ENCODE results near the gene TCHHL1. TPM values are rescaled to one million over a fixed set of nuclear protein-coding genes. Genes with fewer than 3 reads are reported as not detected.
A peak's percentile ranks its signal among the peaks of the same experiment; 100 is the strongest.

TCHHL1 gene
- total and polyA plus RNA-seq, 9 of the 15 experiments (the other 6 are each of a cell fraction or from before 2014, with no cell fraction given) = not detected

DNA sequence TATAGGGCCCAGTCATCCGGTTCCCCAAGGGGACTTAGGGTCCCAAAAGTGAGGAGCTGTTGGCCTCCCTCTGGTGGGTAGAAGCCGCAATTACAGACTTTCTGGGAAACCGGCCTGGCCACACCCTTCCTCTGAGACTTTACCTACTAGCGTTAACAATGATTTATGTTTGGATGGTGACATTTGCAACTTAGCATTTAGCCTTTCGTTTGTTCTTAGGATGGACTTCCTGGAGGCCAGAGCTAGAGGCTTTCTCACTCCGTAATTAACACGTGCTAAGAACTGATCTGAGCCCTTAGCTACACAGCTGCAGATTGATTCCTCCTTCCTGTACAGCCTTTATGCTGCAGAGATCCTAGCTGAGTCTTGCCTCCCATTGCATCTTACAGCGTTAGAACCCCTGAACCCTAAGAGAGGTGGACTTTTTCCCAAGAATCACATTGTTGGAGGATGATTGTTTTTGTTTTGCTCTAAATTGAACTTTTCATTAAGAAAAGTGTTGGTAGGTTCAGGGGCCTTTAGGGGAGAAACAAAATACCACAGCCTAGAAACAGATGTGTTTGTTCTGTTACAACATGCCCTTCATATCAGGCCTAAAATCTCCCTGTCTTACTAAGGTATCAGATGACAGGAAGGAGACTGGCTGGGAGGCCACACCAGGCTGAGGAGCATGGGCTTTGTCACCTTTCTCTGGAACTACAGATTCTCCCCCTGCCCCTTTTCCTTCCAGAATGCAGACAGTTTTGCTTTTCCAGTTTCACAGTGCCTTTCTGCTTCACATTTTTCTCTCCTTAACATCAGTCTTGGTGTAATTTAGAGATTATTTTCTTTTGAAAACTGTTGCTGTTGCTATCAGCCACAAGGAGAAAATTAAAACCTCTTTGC, 54.0 kb downstream of the TCHHL1 start (continued):
- TF ChIP-seq, protein P1, sequence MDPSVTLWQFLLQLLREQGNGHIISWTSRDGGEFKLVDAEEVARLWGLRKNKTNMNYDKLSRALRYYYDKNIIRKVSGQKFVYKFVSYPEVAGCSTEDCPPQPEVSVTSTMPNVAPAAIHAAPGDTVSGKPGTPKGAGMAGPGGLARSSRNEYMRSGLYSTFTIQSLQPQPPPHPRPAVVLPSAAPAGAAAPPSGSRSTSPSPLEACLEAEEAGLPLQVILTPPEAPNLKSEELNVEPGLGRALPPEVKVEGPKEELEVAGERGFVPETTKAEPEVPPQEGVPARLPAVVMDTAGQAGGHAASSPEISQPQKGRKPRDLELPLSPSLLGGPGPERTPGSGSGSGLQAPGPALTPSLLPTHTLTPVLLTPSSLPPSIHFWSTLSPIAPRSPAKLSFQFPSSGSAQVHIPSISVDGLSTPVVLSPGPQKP (CRISPR knock-in tag; IDR thresholded peaks at IDR 0.05) = no peak
- TF ChIP-seq ZFP1 (CRISPR knock-in tag; IDR thresholded peaks at IDR 0.05) = no peak
- TF ChIP-seq ZNF431 (CRISPR knock-in tag; IDR thresholded peaks at IDR 0.05) = no peak
- no peak; the same call in 1 of the 2 replicates for TF ChIP-seq NCOA6 (IDR thresholded peaks at IDR 0.05)
- TF ChIP-seq BDP1 (IDR thresholded peaks at IDR 0.05; ENCODE audit: insufficient read depth, insufficient read length) = no peak
- TF ChIP-seq ATF7 (IDR thresholded peaks at IDR 0.05) = peak; percentile 46; the same call in 1 of the 2 replicates
- no peak for TF ChIP-seq HDAC6 (IDR thresholded peaks at IDR 0.05; ENCODE audit: low read depth, low read length)
- no peak for TF ChIP-seq CLOCK (CRISPR knock-in tag; IDR thresholded peaks at IDR 0.05; ENCODE audit: borderline replicate concordance)
- TF ChIP-seq, protein P2, sequence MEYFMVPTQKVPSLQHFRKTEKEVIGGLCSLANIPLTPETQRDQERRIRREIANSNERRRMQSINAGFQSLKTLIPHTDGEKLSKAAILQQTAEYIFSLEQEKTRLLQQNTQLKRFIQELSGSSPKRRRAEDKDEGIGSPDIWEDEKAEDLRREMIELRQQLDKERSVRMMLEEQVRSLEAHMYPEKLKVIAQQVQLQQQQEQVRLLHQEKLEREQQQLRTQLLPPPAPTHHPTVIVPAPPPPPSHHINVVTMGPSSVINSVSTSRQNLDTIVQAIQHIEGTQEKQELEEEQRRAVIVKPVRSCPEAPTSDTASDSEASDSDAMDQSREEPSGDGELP (CRISPR knock-in tag; IDR thresholded peaks at IDR 0.05; ENCODE audit: borderline replicate concordance) = no peak
- TF ChIP-seq CBX3 (IDR thresholded peaks at IDR 0.05; ENCODE audit: borderline replicate concordance in 1 of 2, low read length in 2 of 2) = no peak
- TF ChIP-seq TRIM24 (IDR thresholded peaks at IDR 0.05) = peak in 1 of 2 experiments; percentile 8; a peak in 2 of 4 replicates
- 0 out of 2 replicates have a peak, but pooled peaks have one; percentile 44 for TF ChIP-seq POLR2AphosphoS2 (IDR thresholded peaks at IDR 0.05; ENCODE audit: low read length)
- no peak for TF ChIP-seq ZNF561 (CRISPR knock-in tag; conservative IDR thresholded peaks at IDR 0.05)
- no peak for TF ChIP-seq SLC30A9 (CRISPR knock-in tag; IDR thresholded peaks at IDR 0.05)
- peak; percentile 33; the same call in 1 of the 2 replicates for TF ChIP-seq NCOR1 (IDR thresholded peaks at IDR 0.05)
- TF ChIP-seq HMG20B (CRISPR knock-in tag; IDR thresholded peaks at IDR 0.05) = no peak
- no peak for TF ChIP-seq ZBTB5 (IDR thresholded peaks at IDR 0.05)
- TF ChIP-seq ZNF444 (CRISPR knock-in tag; IDR thresholded peaks at IDR 0.05) = no peak
- TF ChIP-seq, protein P3, sequence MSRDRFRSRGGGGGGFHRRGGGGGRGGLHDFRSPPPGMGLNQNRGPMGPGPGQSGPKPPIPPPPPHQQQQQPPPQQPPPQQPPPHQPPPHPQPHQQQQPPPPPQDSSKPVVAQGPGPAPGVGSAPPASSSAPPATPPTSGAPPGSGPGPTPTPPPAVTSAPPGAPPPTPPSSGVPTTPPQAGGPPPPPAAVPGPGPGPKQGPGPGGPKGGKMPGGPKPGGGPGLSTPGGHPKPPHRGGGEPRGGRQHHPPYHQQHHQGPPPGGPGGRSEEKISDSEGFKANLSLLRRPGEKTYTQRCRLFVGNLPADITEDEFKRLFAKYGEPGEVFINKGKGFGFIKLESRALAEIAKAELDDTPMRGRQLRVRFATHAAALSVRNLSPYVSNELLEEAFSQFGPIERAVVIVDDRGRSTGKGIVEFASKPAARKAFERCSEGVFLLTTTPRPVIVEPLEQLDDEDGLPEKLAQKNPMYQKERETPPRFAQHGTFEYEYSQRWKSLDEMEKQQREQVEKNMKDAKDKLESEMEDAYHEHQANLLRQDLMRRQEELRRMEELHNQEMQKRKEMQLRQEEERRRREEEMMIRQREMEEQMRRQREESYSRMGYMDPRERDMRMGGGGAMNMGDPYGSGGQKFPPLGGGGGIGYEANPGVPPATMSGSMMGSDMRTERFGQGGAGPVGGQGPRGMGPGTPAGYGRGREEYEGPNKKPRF (IDR thresholded peaks at IDR 0.05; ENCODE audit: low read depth, low read length) = no peak
